HG03064 (cell line): ENCODE results near the gene GPR4.

Experiments used
- ATAC-seq: cut with Tn5 transposase; IDR thresholded peaks from one replicate; pipeline ENCODE4 v1.9.1; 2021; ENCODE audit warnings: low read depth; ENCODE audit not compliant: unreplicated experiment

GPR4 gene

GRCh38 chr19:45556835-45557234 lies 45.2 kb downstream of the GPR4 start:
- no peak for ATAC-seq

GRCh38 chr19:45554481-45554880 lies 47.5 kb downstream of the GPR4 start:
- no peak for ATAC-seq

GRCh38 chr19:45553464-45553863 lies 48.5 kb downstream of the GPR4 start:
- ATAC-seq = no peak

- ATAC-seq = no peak
Measured at GRCh38 chr19:45547965-45548609, 53.9 kb downstream of the GPR4 start.

GRCh38 chr19:45547211-45547770 lies 54.7 kb downstream of the GPR4 start:
- no peak for ATAC-seq

GRCh38 chr19:45542234-45542668 lies 59.8 kb downstream of the GPR4 start:
- ATAC-seq = no peak
